H1 (cell line): ENCODE measurements around the gene PRPF4. TPM values are rescaled to one million over a fixed set of nuclear protein-coding genes. Genes with fewer than 3 reads are reported as not detected.

Experiments
- BACH1 ChIP-seq: IDR thresholded peaks from 2 replicates; pipeline ENCODE4 v1.6.1; 2012; ENCODE audit warnings: low read length, improper control_type of control experiment
- CREB1 ChIP-seq: IDR thresholded peaks from 2 replicates; pipeline ENCODE4 v1.6.1; 2012; ENCODE audit warnings: inconsistent platforms
- MAFK ChIP-seq: IDR thresholded peaks from 2 replicates; pipeline ENCODE4 v1.6.1; 2012; ENCODE audit warnings: low read depth, mild to moderate bottlenecking, improper control_type of control experiment, low read length
- POLR2AphosphoS5 ChIP-seq: IDR thresholded peaks from 2 replicates; pipeline ENCODE4 v1.6.1; 2011; ENCODE audit warnings: low read depth, low read length
- TBP ChIP-seq: IDR thresholded peaks from 2 replicates; pipeline ENCODE4 v1.6.1; 2011; ENCODE audit warnings: low read depth, low read length, improper control_type of control experiment
- polyA plus RNA-seq, 7 experiments: library from polyadenylated mRNA; depleted of rRNA in 3 of 7; stranded (reverse) in 5 of 7; unstranded in 2 of 7; fragments of >200 nt in 5 of 7; fragments of 200-250 nt in 2 of 7; gene quantifications; 1 replicate in 5 of 7; 2 replicates in 1 of 7; 4 replicates in 1 of 7; pipeline versions ENCODE4 v1.2.1 to v1.2.3, GENCODE V29; 2011 to 2013; ENCODE audit warnings: missing spikeins in 2 of 7, mixed read lengths in 2 of 7
- total RNA-seq: library from RNA; stranded (reverse); fragmentation: NEBNext Ultra II Directional; extraction: Animal tissue kit (Norgen Biotek cat#: 25700); gene quantifications from 2 replicates; pipeline ENCODE4 v1.2.1, GENCODE V29; 2021
- TF ChIP-seq, protein P1 (sequence below): IDR thresholded peaks from 2 replicates; pipeline ENCODE4 v1.6.1; 2012; ENCODE audit warnings: inconsistent platforms
- TF ChIP-seq, protein P2 (sequence below): IDR thresholded peaks from 2 replicates; pipeline ENCODE4 v1.6.1; 2012; ENCODE audit warnings: low read length, inconsistent platforms

PRPF4 gene
- total and polyA plus RNA-seq, 2 of the 8 experiments (the other 6 are each of a cell fraction or from before 2014, with no cell fraction given) = 15.2 to 33.4 TPM

- no peak for TF ChIP-seq POLR2AphosphoS5
- TF ChIP-seq, protein P1, sequence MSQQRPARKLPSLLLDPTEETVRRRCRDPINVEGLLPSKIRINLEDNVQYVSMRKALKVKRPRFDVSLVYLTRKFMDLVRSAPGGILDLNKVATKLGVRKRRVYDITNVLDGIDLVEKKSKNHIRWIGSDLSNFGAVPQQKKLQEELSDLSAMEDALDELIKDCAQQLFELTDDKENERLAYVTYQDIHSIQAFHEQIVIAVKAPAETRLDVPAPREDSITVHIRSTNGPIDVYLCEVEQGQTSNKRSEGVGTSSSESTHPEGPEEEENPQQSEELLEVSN = no peak
- TF ChIP-seq MAFK = no peak
- TF ChIP-seq CREB1 = no peak
- TF ChIP-seq, protein P2, sequence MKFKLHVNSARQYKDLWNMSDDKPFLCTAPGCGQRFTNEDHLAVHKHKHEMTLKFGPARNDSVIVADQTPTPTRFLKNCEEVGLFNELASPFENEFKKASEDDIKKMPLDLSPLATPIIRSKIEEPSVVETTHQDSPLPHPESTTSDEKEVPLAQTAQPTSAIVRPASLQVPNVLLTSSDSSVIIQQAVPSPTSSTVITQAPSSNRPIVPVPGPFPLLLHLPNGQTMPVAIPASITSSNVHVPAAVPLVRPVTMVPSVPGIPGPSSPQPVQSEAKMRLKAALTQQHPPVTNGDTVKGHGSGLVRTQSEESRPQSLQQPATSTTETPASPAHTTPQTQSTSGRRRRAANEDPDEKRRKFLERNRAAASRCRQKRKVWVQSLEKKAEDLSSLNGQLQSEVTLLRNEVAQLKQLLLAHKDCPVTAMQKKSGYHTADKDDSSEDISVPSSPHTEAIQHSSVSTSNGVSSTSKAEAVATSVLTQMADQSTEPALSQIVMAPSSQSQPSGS = no peak
- TF ChIP-seq BACH1 = no peak
- TF ChIP-seq TBP = no peak
Measured at GRCh38 chr9:113227436-113227835, 48.0 kb upstream of the PRPF4 start (continued).
